Muscle layer of duodenum (tissue), 2 donors: ENCODE measurements around the gene ACAN.

Experiments
- H3K27ac ChIP-seq: one replicate; pipeline ENCODE4 v1.7.0; 2013; ENCODE audit warnings: mild to moderate bottlenecking, low read length
- H3K27me3 ChIP-seq: one replicate; pipeline ENCODE4 v1.7.0; 2013; ENCODE audit warnings: low read depth, mild to moderate bottlenecking, control low read depth, low read length
- H3K36me3 ChIP-seq, 2 donors: one replicate each; pipeline ENCODE4 v1.7.0; 2013; ENCODE audit warnings: low read length in 2 of 2, control low read depth in 1 of 2, mild to moderate bottlenecking in 1 of 2; ENCODE audit not compliant: insufficient read depth in 2 of 2, control insufficient read depth in 1 of 2
- H3K4me1 ChIP-seq, 2 donors: one replicate each; pipeline ENCODE4 v1.7.0; 2013; ENCODE audit warnings: low read length in 2 of 2, mild to moderate bottlenecking in 2 of 2, control low read depth in 1 of 2, moderate library complexity in 1 of 2; ENCODE audit not compliant: insufficient read depth in 2 of 2, control insufficient read depth in 1 of 2
- H3K4me3 ChIP-seq, 2 donors: one replicate each; pipeline ENCODE4 v1.7.0; 2013; ENCODE audit warnings: low read length in 2 of 2, low read depth in 1 of 2, mild to moderate bottlenecking in 1 of 2
- H3K9me3 ChIP-seq, 2 donors: one replicate each; pipeline ENCODE4 v1.7.0; 2013; ENCODE audit warnings: low read length in 2 of 2, control low read depth in 1 of 2, mild to moderate bottlenecking in 1 of 2; ENCODE audit not compliant: control insufficient read depth in 1 of 2
- donor health status: healthy.

Gene ACAN

DNA sequence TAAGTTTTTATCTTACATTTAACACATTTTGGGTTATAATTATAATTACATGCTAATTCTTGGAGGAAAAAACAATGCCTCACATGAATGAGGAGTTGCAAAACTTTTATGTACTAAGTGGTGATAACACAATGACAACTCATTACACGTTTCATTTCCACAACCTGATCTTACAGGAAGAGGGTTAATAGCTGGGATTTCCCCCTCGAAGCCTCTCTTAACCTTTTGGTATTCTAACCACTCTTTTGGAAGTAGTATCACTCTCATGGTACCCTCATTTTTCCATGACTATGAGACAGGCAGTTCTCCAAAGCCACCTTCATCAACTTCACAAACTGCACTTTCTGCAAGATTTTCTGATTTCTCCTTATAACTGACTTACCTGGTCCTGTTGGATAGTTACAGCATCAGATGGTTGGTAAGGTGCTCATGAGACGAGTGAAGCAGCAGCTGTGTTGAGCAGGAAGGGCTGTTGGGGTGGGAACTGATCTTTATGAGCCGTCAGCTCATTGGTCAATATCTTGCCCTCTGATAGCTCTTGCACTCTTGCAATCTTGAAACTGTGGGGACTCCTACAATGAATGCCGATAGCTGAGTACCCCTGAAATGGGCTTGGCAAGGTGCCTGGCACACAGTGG lies 41.6 kb downstream of the ACAN start:
- H3K4me1 ChIP-seq: no peaks in the 10 kb centered on the region
- H3K9me3 ChIP-seq: no peaks in the 10 kb centered on the region
- H3K4me3 ChIP-seq: no peak overlapping the region
- no peaks in the 10 kb centered on the region for H3K36me3 ChIP-seq
- no peaks in the 10 kb centered on the region for H3K27me3 ChIP-seq
- no peak overlapping the region for H3K27ac ChIP-seq

DNA sequence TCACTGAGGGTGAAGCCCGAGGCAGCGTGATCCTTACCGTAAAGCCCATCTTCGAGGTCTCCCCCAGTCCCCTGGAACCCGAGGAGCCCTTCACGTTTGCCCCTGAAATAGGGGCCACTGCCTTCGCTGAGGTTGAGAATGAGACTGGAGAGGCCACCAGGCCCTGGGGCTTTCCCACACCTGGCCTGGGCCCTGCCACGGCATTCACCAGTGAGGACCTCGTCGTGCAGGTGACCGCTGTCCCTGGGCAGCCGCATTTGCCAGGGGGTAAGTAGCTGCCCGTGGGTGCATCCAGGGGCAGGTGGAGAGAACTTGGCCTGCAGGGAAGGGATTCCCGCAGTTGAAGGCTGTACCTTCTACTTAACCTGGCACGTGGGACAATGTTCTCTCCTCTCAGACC lies 42.4 kb downstream of the ACAN start:
- no peak overlapping the region for H3K4me3 ChIP-seq

DNA sequence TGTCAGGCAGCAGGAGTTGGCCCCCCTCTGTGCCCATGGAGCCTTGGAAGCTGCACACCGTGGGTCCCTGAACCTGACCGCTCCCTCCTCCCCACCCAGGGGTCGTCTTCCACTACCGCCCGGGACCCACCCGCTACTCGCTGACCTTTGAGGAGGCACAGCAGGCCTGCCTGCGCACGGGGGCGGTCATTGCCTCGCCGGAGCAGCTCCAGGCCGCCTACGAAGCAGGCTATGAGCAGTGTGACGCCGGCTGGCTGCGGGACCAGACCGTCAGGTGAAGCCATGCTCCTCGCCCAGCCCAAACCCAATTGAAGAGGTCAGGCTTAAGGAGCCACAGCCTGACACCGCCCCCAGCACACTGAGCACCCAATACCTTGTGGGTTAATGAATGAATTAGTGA lies 43.9 kb downstream of the ACAN start:
- Histone ChIP-seq H3K4me3 (no peak overlapping the region), H3K9me3 (no peaks in the 10 kb centered on the region), H3K27me3 (no peaks in the 10 kb centered on the region), H3K36me3 (no peaks in the 10 kb centered on the region), H3K4me1 (no peaks in the 10 kb centered on the region), H3K27ac (no peak overlapping the region)

More for the DNA sequence above, 42.4 kb downstream of the ACAN start:
- Histone ChIP-seq H3K36me3 (no peaks in the 10 kb centered on the region), H3K27ac (no peak overlapping the region), H3K9me3 (no peaks in the 10 kb centered on the region), H3K27me3 (no peaks in the 10 kb centered on the region), H3K4me1 (no peaks in the 10 kb centered on the region)

DNA sequence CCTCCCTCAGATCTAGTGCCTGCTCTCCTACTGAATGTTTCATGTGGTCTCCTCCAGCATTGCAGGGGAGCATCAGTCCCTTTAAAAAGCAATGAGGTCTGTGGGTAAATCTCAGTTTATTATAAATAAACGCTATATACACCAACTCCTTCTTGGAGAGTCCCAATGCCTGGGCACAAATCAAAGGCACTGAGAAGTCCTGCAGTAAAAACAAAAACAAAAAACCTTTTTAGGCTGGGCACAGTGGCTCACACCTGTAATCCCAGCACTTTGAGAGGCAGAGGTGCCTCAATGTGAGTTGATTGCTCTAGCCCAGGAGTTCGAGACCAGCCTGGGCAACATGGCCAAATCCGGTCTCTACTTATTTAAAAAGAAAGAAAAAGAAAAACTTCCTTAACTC lies 45.0 kb downstream of the ACAN start:
- Histone ChIP-seq H3K27me3 (no peaks in the 10 kb centered on the region), H3K9me3 (no peaks in the 10 kb centered on the region), H3K4me1 (no peaks in the 10 kb centered on the region), H3K36me3 (no peaks in the 10 kb centered on the region), H3K27ac (no peak overlapping the region), H3K4me3 (no peak overlapping the region)

DNA sequence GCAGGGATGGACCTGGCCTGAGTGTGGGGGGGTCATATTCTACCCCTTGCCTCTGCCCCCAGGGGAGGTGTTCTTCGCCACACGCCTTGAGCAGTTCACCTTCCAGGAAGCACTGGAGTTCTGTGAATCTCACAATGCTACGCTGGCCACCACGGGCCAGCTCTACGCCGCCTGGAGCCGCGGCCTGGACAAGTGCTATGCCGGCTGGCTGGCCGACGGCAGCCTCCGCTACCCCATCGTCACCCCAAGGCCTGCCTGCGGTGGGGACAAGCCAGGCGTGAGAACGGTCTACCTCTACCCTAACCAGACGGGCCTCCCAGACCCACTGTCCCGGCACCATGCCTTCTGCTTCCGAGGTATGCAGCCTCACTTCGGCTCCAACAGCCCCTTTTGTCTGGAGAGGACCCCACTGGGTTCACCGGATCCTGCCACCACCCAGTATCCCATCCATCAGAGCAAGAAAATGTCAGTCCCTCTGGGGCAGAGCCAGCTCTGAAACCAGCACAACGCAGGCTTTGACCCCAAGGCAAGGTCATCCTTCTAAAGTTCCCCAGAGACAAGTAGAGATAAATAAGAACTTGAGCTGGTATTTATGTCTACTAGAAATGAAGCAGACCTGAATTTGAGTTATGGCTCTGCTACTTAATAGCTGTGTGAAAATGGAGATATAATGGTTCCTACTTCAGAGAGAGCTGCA lies 46.3 kb downstream of the ACAN start:
- Histone ChIP-seq H3K9me3 (no peaks in the 10 kb centered on the region), H3K27me3 (no peaks in the 10 kb centered on the region), H3K4me1 (no peaks in the 10 kb centered on the region), H3K27ac (no peak overlapping the region), H3K36me3 (no peaks in the 10 kb centered on the region), H3K4me3 (no peak overlapping the region)

DNA sequence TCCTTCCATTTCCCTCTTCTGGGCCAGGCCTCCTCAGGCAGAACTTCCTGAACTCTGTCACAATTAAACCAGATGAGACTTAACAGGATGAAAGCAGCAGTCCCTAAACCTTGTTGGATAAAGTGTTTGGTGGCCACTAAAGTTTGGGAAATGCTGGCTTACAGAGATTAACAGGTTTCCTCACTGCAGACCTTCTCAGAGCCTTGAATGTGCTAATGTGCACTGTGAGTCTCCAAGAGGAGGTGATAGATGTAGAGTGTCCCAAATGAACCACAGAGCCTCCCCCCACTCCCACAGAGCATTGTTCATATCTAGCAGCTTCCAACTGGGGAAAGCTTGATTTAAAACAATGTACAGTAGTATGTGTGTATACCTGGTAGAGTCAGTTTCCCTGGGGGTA lies 49.2 kb downstream of the ACAN start:
- no peaks in the 10 kb centered on the region for H3K9me3 ChIP-seq
- H3K4me3 ChIP-seq: no peak overlapping the region
- H3K27ac ChIP-seq: no peak overlapping the region
- no peaks in the 10 kb centered on the region for H3K36me3 ChIP-seq
- no peaks in the 10 kb centered on the region for H3K4me1 ChIP-seq
- no peaks in the 10 kb centered on the region for H3K27me3 ChIP-seq

DNA sequence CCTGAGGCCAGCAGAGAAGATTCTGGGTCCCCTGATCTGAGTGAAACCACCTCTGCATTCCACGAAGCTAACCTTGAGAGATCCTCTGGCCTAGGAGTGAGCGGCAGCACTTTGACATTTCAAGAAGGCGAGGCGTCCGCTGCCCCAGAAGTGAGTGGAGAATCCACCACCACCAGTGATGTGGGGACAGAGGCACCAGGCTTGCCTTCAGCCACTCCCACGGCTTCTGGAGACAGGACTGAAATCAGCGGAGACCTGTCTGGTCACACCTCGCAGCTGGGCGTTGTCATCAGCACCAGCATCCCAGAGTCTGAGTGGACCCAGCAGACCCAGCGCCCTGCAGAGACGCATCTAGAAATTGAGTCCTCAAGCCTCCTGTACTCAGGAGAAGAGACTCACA lies 55.7 kb downstream of the ACAN start:
- Histone ChIP-seq H3K9me3 (no peaks in the 10 kb centered on the region), H3K4me3 (no peak overlapping the region), H3K27ac (no peak overlapping the region), H3K4me1 (no peaks in the 10 kb centered on the region), H3K36me3 (no peaks in the 10 kb centered on the region), H3K27me3 (no peaks in the 10 kb centered on the region)

DNA sequence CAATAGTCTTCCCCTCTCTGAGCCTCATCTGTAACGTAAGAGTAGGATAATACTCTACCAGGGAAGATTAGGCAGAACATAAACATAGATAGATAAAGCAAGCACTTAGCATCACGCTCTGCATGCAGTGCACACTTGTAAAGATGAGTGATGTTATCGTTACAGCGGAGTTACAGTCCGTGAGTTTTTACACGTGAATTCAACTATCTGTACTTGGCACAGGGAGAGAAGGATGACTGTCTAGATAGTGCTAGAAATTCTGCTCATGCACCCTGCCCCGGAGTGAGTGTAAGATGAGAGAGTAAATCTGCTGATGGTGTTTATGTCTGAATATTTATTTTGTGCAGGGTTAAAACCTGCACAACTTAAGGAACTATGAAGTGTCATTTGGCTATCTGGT lies 56.3 kb downstream of the ACAN start:
- H3K27ac ChIP-seq: no peak overlapping the region
- no peaks in the 10 kb centered on the region for H3K4me1 ChIP-seq
- H3K36me3 ChIP-seq: no peaks in the 10 kb centered on the region
- no peak overlapping the region for H3K4me3 ChIP-seq
- no peaks in the 10 kb centered on the region for H3K27me3 ChIP-seq
- H3K9me3 ChIP-seq: no peaks in the 10 kb centered on the region

DNA sequence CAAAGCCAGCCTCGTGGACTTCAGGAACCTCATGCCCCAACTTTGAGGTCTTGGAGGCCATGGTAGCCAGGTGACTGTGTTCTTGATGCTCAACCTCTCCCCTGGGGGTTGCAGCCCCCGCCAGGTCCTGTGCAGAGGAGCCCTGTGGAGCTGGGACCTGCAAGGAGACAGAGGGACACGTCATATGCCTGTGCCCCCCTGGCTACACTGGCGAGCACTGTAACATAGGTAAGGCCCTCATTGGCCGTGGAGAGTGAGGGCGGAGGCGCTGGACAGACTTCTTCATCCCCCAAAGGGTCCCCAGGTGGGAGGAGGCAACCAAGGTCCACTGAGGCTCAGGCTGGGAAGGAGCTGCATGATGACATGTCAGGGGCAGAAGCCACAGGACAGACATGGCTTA lies 57.0 kb downstream of the ACAN start:
- Histone ChIP-seq H3K4me1 (no peaks in the 10 kb centered on the region), H3K27ac (no peak overlapping the region), H3K9me3 (no peaks in the 10 kb centered on the region), H3K27me3 (no peaks in the 10 kb centered on the region), H3K4me3 (no peak overlapping the region), H3K36me3 (no peaks in the 10 kb centered on the region)

DNA sequence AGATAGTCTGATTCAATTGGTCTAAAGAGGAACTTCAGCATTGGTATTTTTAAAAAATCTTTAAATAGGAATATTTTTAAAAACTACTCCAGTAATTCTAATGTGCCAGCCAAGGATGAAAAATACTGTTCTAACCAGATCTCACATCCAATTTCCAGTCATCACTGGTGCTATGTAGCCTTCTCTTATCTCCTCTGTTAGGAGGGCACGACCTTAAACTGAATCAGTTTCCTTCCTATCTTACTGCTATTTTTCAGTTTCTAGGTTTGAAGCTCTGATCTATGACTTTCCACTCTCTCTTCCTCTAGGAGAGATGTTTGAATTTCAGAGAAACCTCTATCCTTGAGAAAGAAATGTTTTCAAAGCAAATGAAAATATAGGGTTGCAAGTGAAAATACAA lies 60.2 kb downstream of the ACAN start:
- H3K27me3 ChIP-seq: no peaks in the 10 kb centered on the region
- no peaks in the 10 kb centered on the region for H3K4me1 ChIP-seq
- no peaks in the 10 kb centered on the region for H3K36me3 ChIP-seq
- H3K9me3 ChIP-seq: no peaks in the 10 kb centered on the region
- no peak overlapping the region for H3K4me3 ChIP-seq
- no peak overlapping the region for H3K27ac ChIP-seq

DNA sequence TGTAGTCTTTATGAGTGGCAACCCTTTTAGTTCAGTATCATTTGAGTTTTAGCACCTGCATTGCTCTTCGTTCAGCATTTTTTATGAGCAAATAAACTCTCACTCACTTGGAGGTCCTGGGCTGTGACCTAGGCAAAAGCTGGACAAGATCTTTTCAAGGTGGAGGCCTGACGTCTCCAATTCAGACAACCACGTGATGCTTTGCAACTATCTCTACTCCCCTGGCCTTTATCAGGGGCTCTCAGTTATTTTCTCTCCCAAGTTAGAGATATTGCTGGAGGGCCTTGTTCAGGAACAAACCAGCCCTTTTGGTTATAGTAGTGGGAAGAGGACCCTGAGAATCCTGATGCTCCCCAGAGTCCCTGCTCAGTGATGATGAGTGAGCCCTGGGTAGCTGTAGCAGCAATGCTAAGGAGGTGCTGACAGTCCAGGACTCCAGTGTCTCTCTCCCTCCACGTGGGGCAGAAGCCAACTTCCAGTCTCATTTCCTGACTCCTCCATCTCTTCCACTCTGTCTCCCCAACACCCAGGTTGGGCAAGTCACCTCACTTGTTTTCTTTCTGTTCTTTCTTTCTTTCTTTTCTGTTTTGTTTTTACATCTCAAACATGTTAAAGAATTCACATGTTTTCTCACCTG lies 61.7 kb downstream of the ACAN start:
- Histone ChIP-seq H3K36me3 (no peaks in the 10 kb centered on the region), H3K4me1 (no peaks in the 10 kb centered on the region), H3K27ac (no peak overlapping the region), H3K9me3 (no peaks in the 10 kb centered on the region), H3K27me3 (no peaks in the 10 kb centered on the region), H3K4me3 (no peak overlapping the region)
